HG03432 (cell line): Measurements from ENCODE around the gene POLDIP3.
"Not testable (repeated sequence)": the region's sequence is repeated elsewhere in the genome, so short reads cannot be mapped to it uniquely, and the experiment has no call there.

ENCODE experiments used
- ATAC-seq: cut with Tn5 transposase; IDR thresholded peaks from one replicate; pipeline ENCODE4 v1.9.1; 2021; ENCODE audit warnings: mild to moderate bottlenecking, moderate library complexity; ENCODE audit not compliant: unreplicated experiment

Gene POLDIP3

GRCh38 chr22:42587588-42588175 lies 27.0 kb downstream of the POLDIP3 start:
- no peak for ATAC-seq

GRCh38 chr22:42586381-42586780 lies 28.3 kb downstream of the POLDIP3 start:
- ATAC-seq, result no peak

- ATAC-seq, result no peak
Observed at GRCh38 chr22:42585096-42585495, 29.6 kb downstream of the POLDIP3 start.

GRCh38 chr22:42584364-42584940 lies 30.2 kb downstream of the POLDIP3 start:
- no peak for ATAC-seq

- ATAC-seq, result no peak
Observed at GRCh38 chr22:42582987-42583386, 31.7 kb downstream of the POLDIP3 start.

- ATAC-seq, result peak; percentile 60
Observed at GRCh38 chr22:42581762-42582716, 32.6 kb downstream of the POLDIP3 start.

- peak; percentile 25 for ATAC-seq
Observed at GRCh38 chr22:42581194-42581761, 33.4 kb downstream of the POLDIP3 start.

- ATAC-seq, result not testable (repeated sequence)
Observed at GRCh38 chr22:42580040-42580439, 34.6 kb downstream of the POLDIP3 start.

GRCh38 chr22:42577623-42578240 lies 37.0 kb downstream of the POLDIP3 start:
- no peak for ATAC-seq

- not testable (repeated sequence) for ATAC-seq
Observed at GRCh38 chr22:42577141-42577540, 37.5 kb downstream of the POLDIP3 start.

- ATAC-seq, result not testable (repeated sequence)
Observed at GRCh38 chr22:42575996-42576574, 38.6 kb downstream of the POLDIP3 start.

- not testable (repeated sequence) for ATAC-seq
Observed at GRCh38 chr22:42574468-42574867, 40.2 kb downstream of the POLDIP3 start.

- not testable (repeated sequence) for ATAC-seq
Observed at GRCh38 chr22:42574046-42574445, 40.6 kb downstream of the POLDIP3 start.

GRCh38 chr22:42571068-42571467 lies 43.6 kb downstream of the POLDIP3 start:
- not testable (repeated sequence) for ATAC-seq

- not testable (repeated sequence) for ATAC-seq
Observed at GRCh38 chr22:42570580-42570979, 44.1 kb downstream of the POLDIP3 start.

- not testable (repeated sequence) for ATAC-seq
Observed at GRCh38 chr22:42567950-42568349, 46.7 kb downstream of the POLDIP3 start.

GRCh38 chr22:42565956-42566355 lies 48.7 kb downstream of the POLDIP3 start:
- no peak for ATAC-seq

- no peak for ATAC-seq
Observed at GRCh38 chr22:42564699-42565098, 50.0 kb downstream of the POLDIP3 start.

GRCh38 chr22:42563943-42564342 lies 50.7 kb downstream of the POLDIP3 start:
- ATAC-seq, result not testable (repeated sequence)

- no peak for ATAC-seq
Observed at GRCh38 chr22:42562684-42563083, 52.0 kb downstream of the POLDIP3 start.
